Measurements from ENCODE around the gene CCDC106. TPM values are rescaled to one million over a fixed set of nuclear protein-coding genes. Genes with fewer than 3 reads are reported as not detected.

CCDC106 gene
- total RNA-seq, 1 experiment from 2014 or later = 17.4 TPM

DNA sequence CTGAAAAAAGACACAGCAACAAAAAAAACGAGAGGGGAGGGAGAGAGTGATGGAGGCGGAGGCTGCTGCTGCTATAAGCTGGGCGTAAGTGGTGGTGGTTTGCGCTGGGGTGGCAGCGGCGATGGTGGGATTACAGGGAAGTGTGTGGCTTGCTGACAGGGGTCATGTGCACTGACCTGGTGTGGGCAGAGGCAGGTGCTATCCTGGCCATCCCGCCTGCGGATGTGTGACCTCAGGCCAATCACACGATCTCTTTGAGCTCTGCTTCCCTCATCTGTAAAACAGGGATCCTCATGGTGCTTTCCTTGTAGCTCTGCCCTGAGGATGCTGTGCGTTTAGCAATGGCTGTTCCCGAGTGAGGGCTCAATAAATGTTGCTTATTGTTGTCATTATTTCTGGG lies 10.5 kb upstream of the CCDC106 start:
- Mint-ChIP-seq H3K9me3 (ENCODE audit: unreplicated experiment) (no peaks in the 10 kb centered on the region), H3K27me3 (ENCODE audit: insufficient read depth, unreplicated experiment) (no peaks in the 10 kb centered on the region), H3K4me3 (ENCODE audit: unreplicated experiment) (peak overlapping the region; percentile 3), H3K27ac (ENCODE audit: unreplicated experiment) (peak overlapping the region; percentile 60), H3K4me1 (ENCODE audit: low read depth, unreplicated experiment) (peaks cover 43% of the 10 kb centered on the region), H3K36me3 (ENCODE audit: insufficient read depth, unreplicated experiment) (peaks cover 73% of the 10 kb centered on the region)
- POLR2A ChIA-PET = no interaction called here
- Histone ChIP-seq H3K4me3 (ENCODE audit: low read depth, low read length) (no peak overlapping the region), H3K27me3 (replicated peaks; ENCODE audit: control insufficient read depth, insufficient read depth, low read length) (no peaks in the 10 kb centered on the region), H3K36me3 (ENCODE audit: control insufficient read depth, insufficient read depth, low read length) (0 out of 2 replicates have a peak, but pooled peaks cover 2% of the 10 kb centered on the region), H3K9me3 (no peaks in the 10 kb centered on the region), H3K4me1 (peaks cover 16% of the 10 kb centered on the region)
- intact Hi-C loops (cut with micrococcal nuclease; ENCODE audit: unreplicated experiment) = loop anchor here (10.0 kb wide), 1 partner anchor 253 kb away; the partner anchor contains the start of genes RPL28 and TMEM238
- TF ChIP-seq, protein P1, sequence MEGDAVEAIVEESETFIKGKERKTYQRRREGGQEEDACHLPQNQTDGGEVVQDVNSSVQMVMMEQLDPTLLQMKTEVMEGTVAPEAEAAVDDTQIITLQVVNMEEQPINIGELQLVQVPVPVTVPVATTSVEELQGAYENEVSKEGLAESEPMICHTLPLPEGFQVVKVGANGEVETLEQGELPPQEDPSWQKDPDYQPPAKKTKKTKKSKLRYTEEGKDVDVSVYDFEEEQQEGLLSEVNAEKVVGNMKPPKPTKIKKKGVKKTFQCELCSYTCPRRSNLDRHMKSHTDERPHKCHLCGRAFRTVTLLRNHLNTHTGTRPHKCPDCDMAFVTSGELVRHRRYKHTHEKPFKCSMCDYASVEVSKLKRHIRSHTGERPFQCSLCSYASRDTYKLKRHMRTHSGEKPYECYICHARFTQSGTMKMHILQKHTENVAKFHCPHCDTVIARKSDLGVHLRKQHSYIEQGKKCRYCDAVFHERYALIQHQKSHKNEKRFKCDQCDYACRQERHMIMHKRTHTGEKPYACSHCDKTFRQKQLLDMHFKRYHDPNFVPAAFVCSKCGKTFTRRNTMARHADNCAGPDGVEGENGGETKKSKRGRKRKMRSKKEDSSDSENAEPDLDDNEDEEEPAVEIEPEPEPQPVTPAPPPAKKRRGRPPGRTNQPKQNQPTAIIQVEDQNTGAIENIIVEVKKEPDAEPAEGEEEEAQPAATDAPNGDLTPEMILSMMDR (IDR thresholded peaks at IDR 0.05; ENCODE audit: insufficient read depth in 1 of 2, low read depth in 1 of 2, low read length in 1 of 2, severe bottlenecking in 1 of 2, unreplicated experiment in 1 of 2) = no peak
- BruUV-seq (replicated peaks) = no TSS peak
- no peak for DNase-seq
- CTCF ChIA-PET = interaction anchor here (0.6 kb wide), 2 partner anchors 52 to 212 kb away, joined by 3 read pairs; no protein-coding TSS in a partner anchor

DNA sequence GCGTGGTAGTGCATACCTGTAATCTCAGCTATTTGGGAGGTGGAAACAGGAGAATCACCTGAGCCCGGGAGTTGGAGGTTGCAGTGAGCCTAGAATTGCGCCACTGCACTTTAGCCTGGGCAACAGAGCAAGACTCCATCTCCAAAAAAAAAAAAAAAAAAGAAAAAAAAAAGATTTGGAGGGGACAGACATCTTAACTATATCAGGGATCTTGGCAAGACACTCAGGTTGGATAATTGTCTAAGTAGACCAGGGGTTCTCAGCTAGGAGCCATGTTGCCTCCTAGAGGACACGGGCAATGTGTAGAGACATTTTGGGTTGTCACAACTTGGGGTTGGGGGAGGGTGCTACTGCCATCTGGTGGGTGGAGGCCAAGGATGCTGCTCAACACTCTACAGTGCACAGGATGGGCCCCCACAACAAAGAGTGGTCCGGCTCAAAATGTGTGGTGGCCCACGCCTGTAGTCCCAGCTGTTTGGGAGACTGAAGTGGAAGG lies 9.1 kb upstream of the CCDC106 start:
- DNase-seq = peak; percentile 78
- H3K9me3 Mint-ChIP-seq (ENCODE audit: unreplicated experiment) = no peaks in the 10 kb centered on the region
- H3K36me3 ChIP-seq (ENCODE audit: control insufficient read depth, insufficient read depth, low read length) = 0 out of 2 replicates have a peak, but pooled peaks cover 2% of the 10 kb centered on the region
- peak overlapping the region; percentile 48 for H3K4me3 Mint-ChIP-seq (ENCODE audit: unreplicated experiment)
- H3K4me1 ChIP-seq = peaks cover 16% of the 10 kb centered on the region
- peak overlapping the region; percentile 94 for H3K27ac Mint-ChIP-seq (ENCODE audit: unreplicated experiment)
- no peaks in the 10 kb centered on the region for H3K9me3 ChIP-seq
- no peaks in the 10 kb centered on the region for H3K27me3 Mint-ChIP-seq (ENCODE audit: insufficient read depth, unreplicated experiment)
- H3K4me1 Mint-ChIP-seq (ENCODE audit: low read depth, unreplicated experiment) = peaks cover 52% of the 10 kb centered on the region
- no peaks in the 10 kb centered on the region for H3K27me3 ChIP-seq (replicated peaks; ENCODE audit: control insufficient read depth, insufficient read depth, low read length)
- ChIA-PET CTCF (interaction anchor here (0.7 to 0.9 kb wide), 3 partner anchors 15 to 220 kb away, joined by 4 to 7 read pairs (median 5); partner anchors contain the start of gene ZNF784), POLR2A (interaction anchor here (0.6 kb wide), 1 partner anchor 175 kb away, joined by 3 read pairs; no protein-coding TSS in a partner anchor)
- no TSS peak for BruUV-seq (replicated peaks)
- TF ChIP-seq, protein P1 (IDR thresholded peaks at IDR 0.05; ENCODE audit: insufficient read depth in 1 of 2, low read depth in 1 of 2, low read length in 1 of 2, severe bottlenecking in 1 of 2, unreplicated experiment in 1 of 2) = peak; percentile 60 to 69
- H3K36me3 Mint-ChIP-seq (ENCODE audit: insufficient read depth, unreplicated experiment) = peaks cover 87% of the 10 kb centered on the region
- intact Hi-C loops (cut with micrococcal nuclease; ENCODE audit: unreplicated experiment) = loop anchor here (10.0 kb wide), 1 partner anchor 254 kb away; the partner anchor contains the start of genes RPL28 and TMEM238
- H3K4me3 ChIP-seq (ENCODE audit: low read depth, low read length) = no peak overlapping the region

DNA sequence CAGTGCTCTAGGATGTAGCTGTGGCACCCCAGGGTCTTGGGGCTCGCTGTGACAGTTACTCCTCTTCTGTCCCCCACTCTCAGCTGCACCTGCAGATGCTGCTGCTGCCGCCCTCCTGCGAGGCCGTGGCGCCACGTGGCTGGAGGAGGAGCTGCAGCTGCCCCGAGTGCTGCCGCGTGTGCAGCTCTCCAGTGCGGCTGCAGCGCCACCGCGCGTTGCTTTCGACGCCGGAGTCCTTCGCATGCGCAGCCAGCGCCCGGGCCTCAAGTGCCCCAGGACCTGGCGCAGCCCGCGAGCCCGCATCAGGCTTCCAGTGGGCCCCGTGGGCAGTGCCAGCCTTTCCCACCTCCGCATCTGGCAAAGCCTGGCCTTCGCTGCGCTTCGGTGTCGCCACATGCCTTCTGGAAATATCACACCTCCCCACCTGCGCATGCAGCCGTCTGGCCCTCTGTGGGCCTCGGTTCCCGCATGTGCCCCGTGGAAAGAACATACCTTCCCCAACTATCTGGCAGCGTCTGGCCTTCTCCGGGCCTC lies 7.9 kb upstream of the CCDC106 start:
- Mint-ChIP-seq H3K36me3 (ENCODE audit: insufficient read depth, unreplicated experiment) (peaks cover 92% of the 10 kb centered on the region), H3K27ac (ENCODE audit: unreplicated experiment) (peak overlapping the region; percentile 94), H3K4me1 (ENCODE audit: low read depth, unreplicated experiment) (peaks cover 54% of the 10 kb centered on the region), H3K9me3 (ENCODE audit: unreplicated experiment) (no peaks in the 10 kb centered on the region), H3K4me3 (ENCODE audit: unreplicated experiment) (peak overlapping the region; percentile 86), H3K27me3 (ENCODE audit: insufficient read depth, unreplicated experiment) (no peaks in the 10 kb centered on the region)
- intact Hi-C loops (cut with micrococcal nuclease; ENCODE audit: unreplicated experiment) = loop anchor here (1.0 to 2.0 kb wide), 2 partner anchors 8 to 15 kb away; partner anchors contain the start of gene U2AF2
- Histone ChIP-seq H3K4me1 (peaks cover 16% of the 10 kb centered on the region), H3K4me3 (ENCODE audit: low read depth, low read length) (peak overlapping the region; percentile 84), H3K27me3 (replicated peaks; ENCODE audit: control insufficient read depth, insufficient read depth, low read length) (no peaks in the 10 kb centered on the region), H3K9me3 (no peaks in the 10 kb centered on the region), H3K36me3 (ENCODE audit: control insufficient read depth, insufficient read depth, low read length) (0 out of 2 replicates have a peak, but pooled peaks cover 2% of the 10 kb centered on the region)
- peak; percentile 89 to 93 for DNase-seq
- TF ChIP-seq, protein P1 (IDR thresholded peaks at IDR 0.05; ENCODE audit: insufficient read depth in 1 of 2, low read depth in 1 of 2, low read length in 1 of 2, severe bottlenecking in 1 of 2, unreplicated experiment in 1 of 2) = peak; percentile 54 to 88
- ChIA-PET POLR2A (interaction anchor here (0.6 to 1.0 kb wide), 6 partner anchors 9 to 494 kb away, joined by 3 to 5 read pairs (median 4); partner anchors contain the start of genes FIZ1, ISOC2, U2AF2 and ZNF784), CTCF (interaction anchor here (0.6 to 1.0 kb wide), 12 partner anchors 9 to 560 kb away, joined by 3 to 21 read pairs (median 4); partner anchors contain the start of genes ISOC2, U2AF2 and ZNF784)
- BruUV-seq (replicated peaks) = TSS peak; percentile 38
